Thymus (tissue), 11 donors: ENCODE results near the gene CILP2. TPM values are rescaled to one million over a fixed set of nuclear protein-coding genes. Genes with fewer than 3 reads are reported as not detected.

Experiments used
- DNase-seq, 9 donors: peaks; one replicate each; pipeline ENCODE4 v3.0.0-alpha.2; 2013; ENCODE audit warnings: low spot score in 9 of 9, low read depth in 6 of 9, missing footprints in 1 of 9
- H3K27ac ChIP-seq, 2 donors: one replicate each; pipeline ENCODE4 v1.5.1; 2013; ENCODE audit warnings: control low read depth in 1 of 2, low read depth in 1 of 2, low read length in 1 of 2, mild to moderate bottlenecking in 1 of 2, moderate library complexity in 1 of 2
- H3K27me3 ChIP-seq, 2 donors: one replicate each; pipeline ENCODE4 v1.5.1; 2013; ENCODE audit warnings: low read length in 1 of 2; ENCODE audit not compliant: control insufficient read depth in 2 of 2, insufficient read depth in 1 of 2
- H3K36me3 ChIP-seq, 2 donors: one replicate each; pipeline ENCODE4 v1.5.1; 2013; ENCODE audit warnings: low read length in 1 of 2, mild to moderate bottlenecking in 1 of 2, moderate library complexity in 1 of 2; ENCODE audit not compliant: control insufficient read depth in 2 of 2, insufficient read depth in 2 of 2
- H3K4me1 ChIP-seq, 2 donors: one replicate each; pipeline ENCODE4 v1.5.1; 2013; ENCODE audit warnings: low read length in 2 of 2; ENCODE audit not compliant: control insufficient read depth in 2 of 2, insufficient read depth in 2 of 2
- H3K4me3 ChIP-seq, 2 donors: one replicate each; pipeline ENCODE4 v1.5.1; 2013; ENCODE audit warnings: low read length in 2 of 2, control low read depth in 1 of 2, mild to moderate bottlenecking in 1 of 2
- H3K9me3 ChIP-seq, 2 donors: one replicate each; pipeline ENCODE4 v1.5.1; 2013; ENCODE audit warnings: low read length in 1 of 2, mild to moderate bottlenecking in 1 of 2; ENCODE audit not compliant: control insufficient read depth in 2 of 2, insufficient read depth in 1 of 2
- WGBS: extraction: QIAGEN DNeasy Blood & Tissue Kit; methylation state at CpG from one replicate; pipeline ENCODE4 v1.1.7; 2013; 5-methylcytosine and 5-hydroxymethylcytosine counted together
- polyA plus RNA-seq: library from polyadenylated mRNA; stranded (reverse); fragments of 200-250 nt; gene quantifications from one replicate; pipeline ENCODE4 v1.2.3, GENCODE V29; 2013
- total RNA-seq: library from RNA; stranded (reverse); fragments of 120-200 nt; gene quantifications from one replicate; pipeline ENCODE4 v1.2.4, GENCODE V29; 2013
- donor health status: healthy.

Gene CILP2
- total and polyA plus RNA-seq, 2 donors = 0.09 to 0.23 TPM

- H3K27ac ChIP-seq = no peak overlapping the region
- H3K4me3 ChIP-seq = no peak overlapping the region
- H3K27me3 ChIP-seq = no peaks in the 10 kb centered on the region
- peaks cover 90 to 94% of the 10 kb centered on the region in 2 donors for H3K36me3 ChIP-seq
- no peak for DNase-seq
- H3K4me1 ChIP-seq = no peaks in the 10 kb centered on the region
- peaks cover 0 to 1% of the 10 kb centered on the region in 2 donors for H3K9me3 ChIP-seq
- WGBS = 97% methylated on average over 30 of the region's 30 CpGs
Measured at GRCh38 chr19:19495614-19496603, 42.2 kb upstream of the CILP2 start.

- no peak for DNase-seq
- Histone ChIP-seq H3K9me3 (peaks cover 0 to 1% of the 10 kb centered on the region in 2 donors), H3K4me1 (no peaks in the 10 kb centered on the region), H3K4me3 (no peak overlapping the region), H3K36me3 (peaks cover 93 to 96% of the 10 kb centered on the region in 2 donors), H3K27me3 (no peaks in the 10 kb centered on the region), H3K27ac (no peak overlapping the region)
- WGBS = 98% methylated on average over 33 of the region's 33 CpGs
Measured at GRCh38 chr19:19498255-19498991, 39.6 kb upstream of the CILP2 start.

GRCh38 chr19:19499272-19499995 lies 38.6 kb upstream of the CILP2 start:
- no peak for DNase-seq
- 96% methylated on average over 18 of the region's 18 CpGs for WGBS
- peaks cover 1 to 4% of the 10 kb centered on the region in 2 donors for H3K9me3 ChIP-seq

GRCh38 chr19:19500975-19501644 lies 37.0 kb upstream of the CILP2 start:
- Histone ChIP-seq H3K27me3 (no peaks in the 10 kb centered on the region), H3K27ac (no peak overlapping the region), H3K4me3 (no peak overlapping the region), H3K36me3 (peaks cover 96 to 100% of the 10 kb centered on the region in 2 donors), H3K4me1 (no peaks in the 10 kb centered on the region), H3K9me3 (peaks cover 1 to 4% of the 10 kb centered on the region in 2 donors)
- DNase-seq = no peak
- WGBS = 98% methylated on average over 34 of the region's 34 CpGs

More at GRCh38 chr19:19499272-19499995, 38.6 kb upstream of the CILP2 start:
- Histone ChIP-seq H3K4me1 (no peaks in the 10 kb centered on the region), H3K36me3 (peaks cover 95 to 96% of the 10 kb centered on the region in 2 donors), H3K4me3 (no peak overlapping the region), H3K27me3 (no peaks in the 10 kb centered on the region), H3K27ac (no peak overlapping the region)

GRCh38 chr19:19501798-19502197 lies 36.3 kb upstream of the CILP2 start:
- 98% methylated on average over 26 of the region's 26 CpGs for WGBS
- peaks cover 96 to 100% of the 10 kb centered on the region in 2 donors for H3K36me3 ChIP-seq
- DNase-seq = no peak
- H3K27me3 ChIP-seq = no peaks in the 10 kb centered on the region
- H3K4me3 ChIP-seq = no peak overlapping the region
- no peak overlapping the region for H3K27ac ChIP-seq
- peaks cover 1 to 4% of the 10 kb centered on the region in 2 donors for H3K9me3 ChIP-seq
- no peaks in the 10 kb centered on the region for H3K4me1 ChIP-seq

- Histone ChIP-seq H3K4me3 (no peak overlapping the region), H3K27me3 (no peaks in the 10 kb centered on the region), H3K27ac (no peak overlapping the region), H3K4me1 (no peaks in the 10 kb centered on the region), H3K9me3 (peaks cover 1 to 4% of the 10 kb centered on the region in 2 donors), H3K36me3 (peaks cover 95 to 98% of the 10 kb centered on the region in 2 donors)
- WGBS = 98% methylated on average over 19 of the region's 19 CpGs
- no peak for DNase-seq
Measured at GRCh38 chr19:19502281-19502680, 35.8 kb upstream of the CILP2 start.

- H3K36me3 ChIP-seq = peaks cover 95 to 97% of the 10 kb centered on the region in 2 donors
- 97% methylated on average over 18 of the region's 18 CpGs for WGBS
- no peak overlapping the region for H3K4me3 ChIP-seq
- H3K27me3 ChIP-seq = no peaks in the 10 kb centered on the region
- DNase-seq = no peak
- H3K9me3 ChIP-seq = peaks cover 1 to 4% of the 10 kb centered on the region in 2 donors
- H3K4me1 ChIP-seq = no peaks in the 10 kb centered on the region
- H3K27ac ChIP-seq = no peak overlapping the region
Measured at GRCh38 chr19:19502808-19503602, 35.1 kb upstream of the CILP2 start.
